NCI-H187 treated with DMSO at 0.1 percent for 48 hours (cell line): Measurements from ENCODE around the gene RNF8.
A peak's percentile ranks its signal among the peaks of the same experiment; 100 is the strongest.

Source experiments
- DNase-seq: peaks from one replicate; lab custom pipeline; 2025; lab: John Stamatoyannopoulos, UW

RNF8 gene

GRCh38 chr6:37359039-37359438 lies 5.3 kb downstream of the RNF8 start:
- DNase-seq = no peak

- DNase-seq = no peak
Measured at GRCh38 chr6:37362101-37362828, 8.5 kb downstream of the RNF8 start.

- DNase-seq = no peak
Measured at GRCh38 chr6:37365791-37366190, 12.0 kb downstream of the RNF8 start.

- DNase-seq = no peak
Measured at GRCh38 chr6:37366910-37367309, 13.1 kb downstream of the RNF8 start.

GRCh38 chr6:37368961-37369320 lies 15.2 kb downstream of the RNF8 start:
- no peak for DNase-seq

DNA sequence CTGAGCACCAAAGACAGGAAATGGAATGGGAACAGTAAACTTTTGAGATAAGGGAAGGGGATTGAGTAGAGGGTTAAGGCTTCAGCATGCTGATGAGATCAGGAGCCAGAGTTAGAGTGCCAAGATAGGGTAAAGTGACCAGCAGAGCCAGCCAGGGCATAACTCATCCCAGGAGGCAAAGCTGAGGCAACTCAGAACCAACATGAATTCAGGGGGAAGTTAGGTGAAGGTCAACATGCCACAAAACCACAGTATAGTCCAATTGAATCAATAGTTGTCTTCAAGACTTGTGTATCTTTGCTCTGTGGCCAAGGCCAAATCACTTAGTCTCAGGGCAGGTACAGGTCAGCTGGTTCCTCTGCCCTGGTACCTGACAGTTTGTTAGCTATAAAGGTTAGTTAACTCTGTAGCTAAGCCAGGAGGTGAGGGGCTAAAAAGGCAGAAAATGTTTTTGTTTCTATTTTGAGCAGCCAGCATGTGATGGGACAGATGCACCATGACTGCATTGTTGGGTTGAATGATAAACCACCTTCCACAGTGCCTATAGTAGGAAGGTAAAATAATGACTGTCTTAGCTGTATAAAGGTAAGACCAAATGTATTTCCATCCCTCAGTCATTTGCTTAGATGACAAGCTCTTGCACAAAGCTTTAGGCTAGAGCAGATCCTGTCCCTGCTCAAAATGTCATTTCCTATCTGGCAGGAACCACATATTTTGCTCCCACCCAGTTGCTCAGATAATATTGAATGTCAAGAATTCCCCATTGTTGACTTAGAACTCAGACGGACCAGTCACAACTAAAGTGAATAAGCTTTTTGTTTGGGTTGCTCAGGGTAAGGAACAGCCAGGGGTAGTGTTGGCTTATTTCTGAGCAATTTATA lies 15.8 kb downstream of the RNF8 start:
- DNase-seq = no peak

DNA sequence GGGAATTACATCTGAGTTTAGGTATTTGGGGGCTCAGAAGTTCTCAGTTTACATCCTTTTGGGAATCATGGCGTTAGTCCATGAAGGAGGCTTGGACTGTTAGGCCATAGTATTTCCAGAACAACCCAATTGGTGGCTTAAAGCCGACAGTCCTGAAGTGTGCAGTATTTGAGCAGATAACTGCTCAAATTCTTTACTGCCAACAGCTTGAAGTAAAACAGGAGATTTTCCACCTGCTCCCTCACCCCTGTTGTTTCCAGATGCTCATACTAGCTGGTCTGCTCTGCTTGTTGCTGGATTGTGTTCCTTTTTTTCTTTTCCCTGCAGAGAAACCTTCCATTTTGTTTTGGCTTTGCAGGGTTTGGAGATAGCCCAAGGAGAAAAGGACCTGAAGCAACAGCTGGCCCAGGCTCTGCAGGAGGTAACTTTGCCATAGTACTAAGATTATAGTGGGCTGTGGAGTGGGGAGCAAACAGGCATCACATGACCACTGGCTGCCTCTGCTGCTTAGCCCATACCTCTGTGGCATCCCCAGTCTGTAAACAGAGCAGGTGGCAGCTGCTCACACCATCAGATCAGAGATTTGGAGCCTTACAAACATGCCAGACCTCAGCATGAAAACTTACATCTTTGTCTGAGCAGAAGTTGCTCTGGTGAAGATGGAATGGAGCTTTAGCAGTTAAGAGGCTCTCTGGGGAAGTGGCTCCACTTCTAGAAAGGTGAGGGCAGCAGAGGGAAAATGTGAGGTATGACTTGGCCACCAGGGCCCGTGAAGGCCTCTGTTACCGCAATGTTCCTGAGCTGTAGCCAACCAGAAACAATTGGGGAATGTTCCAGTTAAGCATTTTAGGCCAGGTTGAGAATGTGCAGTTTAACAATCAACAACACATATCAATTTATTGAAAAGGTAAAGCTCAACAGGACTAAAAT lies 17.6 kb downstream of the RNF8 start:
- no peak for DNase-seq

DNA sequence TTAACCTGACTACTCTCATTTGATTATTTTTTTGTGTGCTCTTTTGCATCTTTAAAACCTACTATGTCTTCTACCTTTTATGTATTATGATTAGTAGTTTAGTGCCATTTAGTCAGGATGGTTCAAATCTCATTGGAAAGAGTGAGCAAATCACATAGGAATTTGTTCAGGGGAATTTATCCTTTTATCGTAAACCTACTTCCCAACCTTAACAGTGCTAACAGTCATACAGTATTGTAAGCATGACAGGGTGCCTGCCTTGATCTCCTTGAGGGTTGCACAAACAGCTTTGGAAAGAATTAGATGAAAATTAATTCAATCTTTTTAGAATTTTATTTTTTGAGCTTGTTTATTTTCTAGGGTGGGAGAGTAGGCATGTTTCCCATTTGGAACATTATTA lies 18.3 kb downstream of the RNF8 start:
- no peak for DNase-seq

DNA sequence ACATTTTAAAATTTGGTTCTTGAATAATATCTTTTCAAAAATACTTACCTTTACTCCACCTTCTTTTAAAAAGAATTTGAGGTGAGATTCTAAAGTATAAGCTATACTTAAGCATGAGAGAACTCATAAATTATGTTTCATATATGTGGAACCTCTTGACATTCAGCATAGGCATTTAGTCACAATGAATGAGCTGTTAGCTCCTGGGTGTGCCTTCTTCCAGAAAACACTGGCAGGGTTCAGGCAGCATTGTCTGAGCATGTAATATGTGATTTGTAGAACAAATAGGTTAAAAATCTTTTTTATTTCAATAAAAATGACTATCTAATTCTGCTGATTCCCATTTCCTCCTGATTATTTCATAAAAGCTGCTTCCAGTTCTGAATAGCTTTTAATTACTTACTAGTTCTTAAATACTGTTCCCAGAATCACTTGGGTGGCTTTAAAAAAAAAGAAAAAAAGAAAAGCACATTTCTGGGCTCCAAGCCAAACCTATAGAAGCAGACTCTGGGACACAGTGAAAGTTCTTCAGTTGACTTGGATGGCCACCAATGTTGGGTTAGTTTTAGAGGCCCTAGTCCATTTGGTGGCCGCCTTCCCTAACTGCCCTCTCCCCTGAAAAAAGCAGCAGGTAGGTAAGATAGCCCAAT lies 20.2 kb downstream of the RNF8 start:
- no peak for DNase-seq

GRCh38 chr6:37375376-37375775 lies 21.6 kb downstream of the RNF8 start:
- no peak for DNase-seq

- no peak for DNase-seq
Measured at GRCh38 chr6:37376078-37376743, 22.4 kb downstream of the RNF8 start.

DNA sequence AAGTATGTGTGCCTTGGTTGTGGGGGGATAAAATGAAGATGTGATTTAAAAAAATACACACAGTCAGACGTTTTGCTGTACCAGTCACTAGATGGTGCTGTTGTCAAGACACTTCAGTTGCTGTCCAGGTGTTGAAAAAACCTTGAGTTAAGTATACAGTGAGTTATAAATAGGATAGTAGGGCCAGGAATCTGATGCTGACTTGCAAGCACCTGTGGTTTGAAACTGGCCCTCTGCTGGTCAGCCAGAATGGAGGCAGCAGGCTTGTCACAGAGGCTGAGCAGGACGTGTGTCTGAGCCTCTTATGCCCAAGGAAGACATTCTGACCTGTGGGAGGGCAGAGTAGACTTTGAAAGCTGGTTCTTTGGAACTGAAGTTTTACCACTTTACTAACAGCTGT lies 27.8 kb downstream of the RNF8 start:
- peak; percentile 26 for DNase-seq

GRCh38 chr6:37382994-37383765 lies 29.4 kb downstream of the RNF8 start:
- DNase-seq = no peak

DNA sequence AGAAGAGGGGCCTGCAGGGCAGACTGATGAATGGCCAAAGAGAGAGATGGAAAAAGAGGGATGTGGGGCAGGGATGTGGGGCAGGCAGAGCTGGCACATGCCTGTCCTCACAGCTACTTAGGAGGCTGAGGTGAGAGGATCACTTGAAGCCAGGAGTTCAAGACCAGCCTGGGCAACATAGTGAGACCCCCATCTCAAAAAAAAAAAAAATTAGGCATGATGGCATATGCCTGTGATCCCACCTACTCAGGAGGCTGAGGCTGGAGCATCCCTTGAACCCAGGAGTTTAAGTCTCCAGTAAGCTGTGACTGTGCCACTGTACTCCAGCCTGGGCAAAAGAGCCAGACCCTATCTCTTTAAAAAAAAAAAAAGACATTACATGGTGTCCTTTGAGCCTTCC lies 34.8 kb downstream of the RNF8 start:
- no peak for DNase-seq

DNA sequence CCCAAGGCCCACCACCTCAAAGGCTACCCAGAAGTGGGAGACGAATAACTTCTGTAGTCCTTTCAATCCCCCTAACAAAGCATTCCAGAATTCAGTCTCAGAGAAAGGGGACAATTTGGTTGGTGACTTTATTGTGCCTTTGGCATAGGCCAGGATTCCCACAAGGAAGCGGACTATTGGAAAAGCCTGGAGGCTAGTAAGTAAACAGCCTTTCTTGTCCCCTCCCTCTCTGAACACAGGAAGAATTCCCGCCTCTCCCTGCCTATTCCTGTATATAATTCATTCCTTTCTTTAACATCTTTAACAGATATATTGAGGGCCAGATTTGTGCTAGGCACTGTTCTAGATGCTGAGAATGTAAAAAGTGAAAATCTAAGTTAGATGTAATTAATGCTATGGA lies 36.1 kb downstream of the RNF8 start:
- DNase-seq = no peak

- no peak for DNase-seq
Measured at GRCh38 chr6:37391120-37391519, 37.3 kb downstream of the RNF8 start.

GRCh38 chr6:37392821-37393220 lies 39.0 kb downstream of the RNF8 start:
- no peak for DNase-seq

DNA sequence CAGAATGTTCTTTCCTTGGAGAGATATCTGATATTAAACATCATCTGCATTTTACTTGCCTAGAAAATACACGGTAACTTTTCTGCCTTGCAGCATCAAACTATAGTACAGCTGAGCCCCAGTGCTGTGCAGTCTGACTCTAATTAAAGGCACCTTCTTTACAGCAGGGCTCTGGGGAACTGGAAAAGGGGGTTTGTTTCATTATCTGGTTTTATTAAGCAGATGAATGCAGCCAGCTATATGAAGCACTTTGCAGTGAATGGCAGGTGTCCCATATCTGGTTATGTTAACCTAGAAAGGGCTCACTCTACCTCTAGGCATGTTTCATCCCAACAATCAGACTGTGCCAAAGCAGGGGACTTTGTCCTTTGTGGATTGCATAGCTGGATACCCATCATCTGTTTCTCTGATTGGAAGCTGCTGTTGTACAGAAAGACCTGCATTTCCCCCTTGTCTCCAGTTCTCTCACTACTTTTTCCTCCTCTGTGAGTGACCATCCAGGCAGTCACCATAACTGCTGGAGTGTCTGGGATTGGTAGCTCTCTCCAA lies 39.7 kb downstream of the RNF8 start:
- DNase-seq = no peak

- no peak for DNase-seq
Measured at GRCh38 chr6:37396571-37397180, 42.9 kb downstream of the RNF8 start.

DNA sequence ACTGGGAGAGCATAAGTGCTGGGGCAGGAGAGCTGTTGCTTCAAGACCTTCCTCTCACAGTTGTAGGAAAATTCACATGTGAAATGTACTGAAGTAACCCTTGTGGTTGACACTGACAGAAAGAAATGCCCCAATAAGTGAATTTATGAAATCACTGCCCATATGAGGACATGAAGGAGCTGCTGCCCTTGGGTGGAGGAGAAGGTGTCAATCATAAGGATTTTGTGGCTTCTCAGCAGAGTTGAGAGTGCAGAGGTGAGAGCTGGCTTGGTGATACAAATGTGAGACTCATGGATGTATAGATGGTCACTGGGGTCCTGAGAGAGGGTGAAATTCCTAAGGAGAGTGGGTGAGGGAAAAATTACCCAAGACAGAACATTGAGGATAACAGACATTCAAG lies 45.3 kb downstream of the RNF8 start:
- no peak for DNase-seq
